Caki2 (cell line): ENCODE results near the gene ZC3H12A. TPM values are rescaled to one million over a fixed set of nuclear protein-coding genes. Genes with fewer than 3 reads are reported as not detected.

Source experiments
- DNase-seq: peaks from one replicate; pipeline ENCODE4 v3.0.0-alpha.2; 2015; ENCODE audit warnings: low read depth
- in situ Hi-C: cut with HindIII; loops from 2 replicates; pipeline ENCODE4 v1.10.0; 2016; ENCODE audit warnings: low sequenced_read_pairs, low pct_unique_long_range_greater_than_20kb, mixed read lengths
- total RNA-seq: library from RNA; depleted of rRNA; stranded (reverse); fragments of >200 nt; shearing (Covaris generic); gene quantifications from 2 replicates; pipeline ENCODE4 v1.2.3, GENCODE V29; 2014; ENCODE audit warnings: low replicate concordance; rRNA removed

Gene ZC3H12A
- 4.2 and 6.2 TPM in 2 replicates for total RNA-seq

DNA sequence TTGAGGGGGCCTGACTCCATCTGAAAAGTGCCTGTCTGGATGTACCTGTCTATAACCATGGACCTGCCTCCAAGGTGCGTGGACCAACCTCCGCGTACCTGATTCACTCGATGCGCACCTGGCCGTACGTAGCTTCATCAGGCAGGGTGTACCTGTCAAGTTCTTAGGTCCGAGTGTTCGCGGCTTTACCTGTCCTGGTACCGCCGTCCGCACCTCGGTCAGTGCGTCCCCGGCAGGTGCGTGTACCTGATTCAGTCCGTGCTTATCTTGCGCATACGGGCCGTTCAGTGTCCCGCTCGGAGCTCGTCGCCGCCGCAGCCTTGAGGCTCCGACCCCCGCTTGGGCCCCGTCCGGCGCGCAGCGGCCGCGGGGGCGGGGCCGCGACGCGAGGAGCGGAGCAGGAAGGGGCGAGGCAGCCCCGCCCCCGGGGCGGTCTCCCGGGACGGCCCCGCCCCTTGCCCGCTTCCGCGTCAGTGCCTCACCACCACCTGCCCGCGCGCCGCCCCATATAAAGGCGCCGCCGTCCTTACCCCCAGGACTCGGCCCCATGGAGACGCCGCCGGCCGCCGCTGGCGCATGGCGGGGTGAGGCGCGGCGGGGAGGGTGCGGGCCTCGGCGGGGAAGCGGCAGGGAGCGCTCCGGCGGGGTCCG is at the start of gene ZC3H12A:
Gene ZC3H12A, plus strand, starts transcription at position 535 of the 651 bp plus-strand sequence. CDS start 917 bp downstream, outside the sequence.
- peak; percentile 84 for DNase-seq
- in situ Hi-C loops: no loop called here

DNA sequence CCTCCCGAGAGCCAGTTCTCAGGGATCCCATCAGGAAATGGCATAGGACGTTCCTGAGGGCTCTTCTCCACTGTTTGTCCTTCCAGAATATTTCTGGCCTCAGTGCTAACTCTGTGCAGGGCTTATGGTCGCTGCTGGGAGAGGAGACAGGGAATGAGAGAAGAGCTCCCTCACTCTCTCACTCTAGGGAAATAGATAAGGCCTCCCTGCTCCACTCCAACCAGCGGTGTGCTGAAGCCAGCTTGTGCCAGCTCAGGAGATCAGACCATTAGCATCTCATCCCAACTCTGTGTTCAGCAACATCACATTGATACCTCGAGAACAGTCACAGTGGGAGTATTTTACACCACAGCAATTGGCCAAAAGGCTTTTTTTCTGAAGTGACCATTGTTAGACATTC is 49.2 kb upstream of the ZC3H12A start:
- DNase-seq: no peak
- in situ Hi-C loops: no loop called here

GRCh38 chr1:37429029-37429428 is 45.4 kb upstream of the ZC3H12A start:
- in situ Hi-C loops: no loop called here
- no peak for DNase-seq

DNA sequence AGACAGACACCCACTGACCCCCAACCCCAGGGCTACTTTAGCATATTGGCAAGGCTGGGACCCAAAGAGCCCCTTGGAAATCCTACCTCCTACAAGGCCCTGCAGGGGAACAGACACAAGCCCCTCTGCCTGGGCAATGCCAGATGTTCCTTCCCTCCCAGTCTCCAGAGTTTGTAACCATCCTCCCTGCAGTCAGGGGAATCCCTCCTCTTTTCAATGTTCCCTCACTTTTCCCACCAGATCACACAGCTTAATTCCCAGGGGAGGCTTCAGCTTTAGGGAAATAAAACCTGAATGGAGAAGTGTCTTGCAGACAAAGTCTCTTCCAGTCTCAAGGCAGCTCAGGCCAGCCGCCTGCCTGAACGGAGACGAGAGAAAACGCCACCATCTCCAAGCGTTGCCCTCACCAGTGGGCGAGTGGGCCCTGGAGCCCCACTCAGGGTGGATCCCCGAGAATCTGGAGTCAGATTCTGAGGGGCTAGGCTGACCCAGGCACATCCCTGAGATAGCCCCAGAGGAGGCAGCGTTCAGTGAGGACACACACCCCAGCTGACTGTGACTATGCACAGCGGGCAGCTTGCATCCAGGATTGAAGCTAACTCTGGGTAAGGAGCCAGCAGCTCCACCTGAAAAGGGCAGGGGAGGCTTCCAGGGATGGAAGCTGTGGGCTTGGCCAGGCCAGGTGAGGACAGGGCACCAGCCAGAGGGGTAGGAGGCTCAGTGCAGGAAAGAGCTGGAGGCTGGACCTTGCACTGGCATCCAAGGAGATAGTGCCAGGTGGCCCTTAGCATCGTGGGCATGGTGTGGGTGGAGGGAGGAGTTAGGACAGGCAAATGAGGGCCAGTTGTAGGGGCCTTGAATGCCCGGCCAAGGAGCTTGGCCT is 44.0 kb upstream of the ZC3H12A start:
- no peak for DNase-seq
- in situ Hi-C loops: no loop called here

DNA sequence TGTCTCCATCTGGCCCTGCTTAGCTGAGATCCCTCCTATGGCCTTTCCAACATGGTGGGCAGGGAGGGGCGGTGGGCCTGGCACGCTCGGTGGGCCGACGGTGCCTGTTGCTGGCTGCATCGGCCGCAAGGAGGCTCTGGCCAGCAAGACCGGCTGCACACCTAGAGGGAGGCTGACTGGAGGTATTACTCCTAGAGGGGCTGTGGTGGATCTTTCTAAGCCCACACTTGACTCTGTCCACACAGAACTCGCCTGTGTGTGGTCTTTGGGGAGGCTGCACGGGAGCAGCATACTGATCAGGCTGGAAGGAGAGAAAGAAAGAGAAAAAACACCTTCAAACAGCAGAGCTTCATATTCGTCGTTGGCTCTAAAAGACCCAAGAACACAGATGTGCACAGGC is 41.7 kb upstream of the ZC3H12A start:
- in situ Hi-C loops: no loop called here
- DNase-seq: no peak

GRCh38 chr1:37433171-37433570 is 41.2 kb upstream of the ZC3H12A start:
- in situ Hi-C loops: no loop called here
- DNase-seq: no peak

DNA sequence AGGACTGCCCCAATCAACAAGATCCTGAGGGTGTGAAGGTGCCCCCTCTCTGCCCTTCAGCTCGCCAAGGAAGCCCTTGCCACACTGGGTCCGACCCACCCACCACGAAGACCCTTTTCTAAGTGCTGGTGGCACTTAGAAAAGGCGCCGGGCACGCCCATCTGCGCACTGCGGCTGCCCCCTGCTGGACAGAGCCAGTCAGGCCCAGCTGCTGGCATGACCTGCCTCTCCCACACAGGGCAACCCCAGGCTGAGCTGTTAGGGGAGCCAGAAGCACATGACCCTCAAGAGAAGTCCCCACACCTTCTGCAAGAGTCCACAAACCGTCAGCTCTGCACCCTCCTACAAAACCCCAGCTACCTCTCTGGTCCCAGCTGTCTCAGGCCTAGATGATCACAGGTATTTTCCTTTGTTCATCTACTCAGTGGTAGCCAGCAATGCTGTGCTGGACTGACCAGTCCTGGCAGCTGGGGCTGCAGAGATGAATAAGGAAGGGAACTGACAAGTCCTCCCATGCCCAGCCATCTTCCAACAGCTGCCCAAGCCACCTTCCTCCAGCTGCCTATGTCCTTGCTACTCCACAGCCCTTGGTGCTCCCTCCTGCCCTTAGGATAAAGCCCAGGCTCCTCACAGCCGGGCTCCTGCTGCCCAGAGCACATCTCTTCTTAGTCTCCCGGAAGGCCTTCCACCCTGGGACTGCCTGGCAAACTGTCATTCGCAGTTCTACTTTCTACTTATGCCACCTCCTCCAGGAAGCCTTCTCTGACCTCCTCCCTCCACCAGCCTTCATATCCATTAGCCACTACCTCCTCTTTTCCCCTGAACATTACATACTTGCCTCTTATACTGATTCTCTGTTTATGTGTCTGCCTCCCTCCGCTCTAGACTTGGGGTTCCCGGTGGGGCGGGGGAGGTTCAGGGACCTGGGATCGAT is 39.8 kb upstream of the ZC3H12A start:
- in situ Hi-C loops: no loop called here
- peak; percentile 38 for DNase-seq

- in situ Hi-C loops: no loop called here
- no peak for DNase-seq
Measured at GRCh38 chr1:37437087-37437486, 37.3 kb upstream of the ZC3H12A start.

- in situ Hi-C loops: no loop called here
- no peak for DNase-seq
Measured at GRCh38 chr1:37438037-37438868, 36.1 kb upstream of the ZC3H12A start.

DNA sequence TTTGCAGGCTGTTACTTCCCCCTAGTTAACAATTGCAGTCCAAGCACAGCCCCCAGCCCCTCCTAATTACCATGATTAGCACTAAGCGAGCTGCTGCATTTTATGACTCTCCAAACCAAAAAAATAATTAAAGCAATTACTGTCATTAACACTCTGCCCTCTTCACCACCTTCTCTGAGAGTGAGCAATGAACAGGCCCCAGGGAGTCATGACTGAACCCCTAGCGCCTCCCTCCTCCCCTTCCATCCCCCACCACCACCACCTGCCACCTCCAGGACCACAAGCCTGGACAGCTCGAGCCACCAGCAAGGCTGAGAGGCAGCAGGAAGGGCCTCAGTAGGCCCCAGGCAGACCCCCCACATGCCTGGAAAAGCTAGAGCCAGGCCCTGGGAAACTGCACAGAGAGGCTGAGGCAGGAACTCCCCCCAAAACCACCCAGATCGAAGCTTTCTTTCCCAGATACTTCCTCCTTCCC is 35.5 kb upstream of the ZC3H12A start:
- in situ Hi-C loops: no loop called here

GRCh38 chr1:37439349-37439995 is 34.9 kb upstream of the ZC3H12A start:
- DNase-seq: no peak
- in situ Hi-C loops: no loop called here

More for the DNA sequence above, 35.5 kb upstream of the ZC3H12A start:
- DNase-seq: no peak

DNA sequence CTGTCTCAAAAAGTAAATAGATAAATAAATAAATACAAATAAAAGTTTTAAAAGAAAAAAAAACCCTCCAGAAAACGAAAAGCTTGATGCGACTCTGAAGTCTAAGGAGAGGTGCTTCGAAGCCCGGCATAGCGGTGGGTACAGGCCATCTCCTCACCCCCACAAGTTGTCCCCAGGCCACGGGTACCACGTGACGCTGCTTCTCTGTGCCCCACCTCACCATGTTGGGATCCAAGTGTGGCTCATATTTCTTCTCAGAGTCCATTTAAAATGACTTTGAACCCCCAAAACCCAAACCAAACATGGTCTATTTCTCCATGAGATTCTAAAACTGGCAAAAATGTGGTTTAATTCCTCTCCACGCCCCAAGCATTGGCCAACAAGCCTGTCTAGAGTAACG is 32.9 kb upstream of the ZC3H12A start:
- no peak for DNase-seq
- in situ Hi-C loops: no loop called here

DNA sequence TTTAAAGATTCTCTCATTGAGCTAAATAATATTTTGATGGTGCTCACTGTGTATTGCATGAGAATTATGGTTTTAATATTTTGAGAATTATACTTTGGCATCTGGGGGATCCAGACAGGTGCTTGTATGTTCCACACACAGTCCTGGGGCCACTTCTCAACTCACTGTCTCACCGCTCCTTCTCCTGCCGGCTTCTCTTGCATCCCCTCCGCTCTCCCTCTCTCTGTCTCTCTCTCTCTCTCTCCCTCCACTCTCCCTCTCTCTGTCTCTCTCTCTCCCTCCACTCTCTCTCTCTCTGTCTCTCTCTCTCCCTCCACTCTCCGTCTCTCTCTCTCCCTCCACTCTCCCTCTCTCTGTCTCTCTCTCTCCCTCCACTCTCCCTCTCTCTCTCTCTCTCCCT is 32.2 kb upstream of the ZC3H12A start:
- DNase-seq: no peak
- in situ Hi-C loops: no loop called here

GRCh38 chr1:37442644-37443043 is 31.7 kb upstream of the ZC3H12A start:
- in situ Hi-C loops: no loop called here
- no peak for DNase-seq

DNA sequence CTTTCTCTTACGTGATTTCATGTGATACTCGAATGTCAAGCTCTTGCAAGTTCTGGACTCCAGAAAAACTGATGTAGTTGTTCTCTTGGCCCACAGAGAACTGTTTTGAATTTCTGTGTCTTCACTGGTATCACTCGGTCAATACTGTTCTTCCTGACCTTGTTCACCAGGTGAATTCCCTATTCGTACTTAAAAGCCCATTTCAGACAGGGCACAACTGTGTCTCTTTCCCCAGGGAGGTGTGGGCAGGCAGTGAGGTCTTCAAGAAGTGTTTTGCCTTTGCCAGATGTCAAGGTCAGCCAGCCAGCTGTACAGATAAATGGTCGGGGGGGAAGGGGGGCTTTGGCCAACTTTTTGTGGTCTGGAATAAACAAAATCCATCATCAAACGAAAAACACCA is 27.5 kb upstream of the ZC3H12A start:
- in situ Hi-C loops: no loop called here
- no peak for DNase-seq

- DNase-seq: no peak
- in situ Hi-C loops: no loop called here
Measured at GRCh38 chr1:37448185-37448584, 26.2 kb upstream of the ZC3H12A start.

- in situ Hi-C loops: no loop called here
- DNase-seq: no peak
Measured at GRCh38 chr1:37448691-37449417, 25.5 kb upstream of the ZC3H12A start.
